Fibroblast of lung (primary cell): ENCODE measurements around the gene POMGNT1. TPM values are rescaled to one million over a fixed set of nuclear protein-coding genes. Genes with fewer than 3 reads are reported as not detected.

ENCODE experiments used
- DNase-seq, 2 donors: peaks; one replicate each; pipeline versions ENCODE4 v3.0.0 to v3.0.0-alpha.2; 2010; ENCODE audit warnings: low read depth in 2 of 2
- H2AFZ ChIP-seq: 2 replicates; pipeline ENCODE4 v1.5.1; 2012; ENCODE audit warnings: low read length, control low read depth, inconsistent platforms
- H3K27ac ChIP-seq: 2 replicates; pipeline ENCODE4 v1.5.1; 2011; ENCODE audit warnings: low read length, control low read depth; ENCODE audit not compliant: insufficient read depth
- H3K27me3 ChIP-seq: 2 replicates; pipeline ENCODE4 v1.5.1; 2011; ENCODE audit warnings: mild to moderate bottlenecking, low read length; ENCODE audit not compliant: control insufficient read depth, insufficient read depth
- H3K36me3 ChIP-seq: 2 replicates; pipeline ENCODE4 v1.5.1; 2011; ENCODE audit warnings: low read length; ENCODE audit not compliant: control insufficient read depth, insufficient read depth
- H3K4me1 ChIP-seq: 2 replicates; pipeline ENCODE4 v1.5.1; 2011; ENCODE audit warnings: low read length; ENCODE audit not compliant: control insufficient read depth, insufficient read depth; ENCODE audit errors: extremely low read depth
- H3K4me2 ChIP-seq: 2 replicates; pipeline ENCODE4 v1.5.1; 2011; ENCODE audit warnings: low read length, control low read depth; ENCODE audit not compliant: insufficient read depth; ENCODE audit errors: extremely low read depth
- H3K4me3 ChIP-seq, 4 experiments: fragments of 200-600 bp in 1 of 4; sonication (generic) in 1 of 4; replicated peaks in 1 of 4; 2 replicates each; pipeline ENCODE4 v1.5.1; 2011 to 2016; ENCODE audit warnings: low read length in 4 of 4, low read depth in 3 of 4, mild to moderate bottlenecking in 3 of 4, control low read depth in 2 of 4, inconsistent platforms in 1 of 4, mixed read lengths in 1 of 4; ENCODE audit not compliant: insufficient read depth in 1 of 4; ENCODE audit errors: control extremely low read depth in 1 of 4
- H3K79me2 ChIP-seq: 2 replicates; pipeline ENCODE4 v1.5.1; 2012; ENCODE audit warnings: mild to moderate bottlenecking, low read length, inconsistent platforms; ENCODE audit not compliant: control insufficient read depth, insufficient read depth
- H3K9ac ChIP-seq: 2 replicates; pipeline ENCODE4 v1.5.1; 2011; ENCODE audit warnings: mild to moderate bottlenecking, low read length, control low read depth; ENCODE audit not compliant: insufficient read depth
- H3K9me3 ChIP-seq: 2 replicates; pipeline ENCODE4 v1.5.1; 2012; ENCODE audit warnings: low read depth, low read length; ENCODE audit not compliant: control insufficient read depth, insufficient read depth
- H4K20me1 ChIP-seq: 2 replicates; pipeline ENCODE4 v1.5.1; 2011; ENCODE audit warnings: low read length; ENCODE audit not compliant: control insufficient read depth, insufficient read depth; ENCODE audit errors: extremely low read depth
- CTCF ChIP-seq, 2 donors: IDR thresholded peaks in 1 of 2; conservative IDR thresholded peaks in 1 of 2; 1 replicate in 1 of 2; 2 replicates in 1 of 2; pipeline ENCODE4 v1.5.1; 2011 to 2012; ENCODE audit warnings: low read length in 2 of 2, control low read depth in 1 of 2, inconsistent platforms in 1 of 2, low read depth in 1 of 2, mild to moderate bottlenecking in 1 of 2
- EZH2 ChIP-seq: IDR thresholded peaks from 2 replicates; pipeline ENCODE4 v1.5.1; 2012; ENCODE audit warnings: low read length, control low read depth, mild to moderate bottlenecking; ENCODE audit errors: missing control alignments
- polyA plus RNA-seq, 2 donors: library from polyadenylated mRNA; depleted of rRNA in 1 of 2; stranded (reverse) in 1 of 2; unstranded in 1 of 2; fragments of >200 nt; gene quantifications; 2 replicates each; pipeline ENCODE4 v1.2.1, GENCODE V29; 2011 to 2012; ENCODE audit warnings: missing spikeins in 1 of 2
- total RNA-seq: library from RNA; depleted of rRNA; stranded (reverse); fragments of >200 nt; gene quantifications from 2 replicates; pipeline ENCODE4 v1.2.1, GENCODE V29; 2014

The POMGNT1 gene
- total and polyA plus RNA-seq, 2 donors (not counting 1 experiment from before 2014, with no cell fraction given) = 42.2 to 51.7 TPM

GRCh38 chr1:46210561-46210960 is 12.3 kb upstream of the POMGNT1 start:
- H3K4me2 ChIP-seq = no peak overlapping the region
- no peaks in the 10 kb centered on the region for H3K79me2 ChIP-seq
- H3K9me3 ChIP-seq = no peaks in the 10 kb centered on the region
- no peaks in the 10 kb centered on the region for H3K27me3 ChIP-seq
- no peak overlapping the region for H2AFZ ChIP-seq
- no peaks in the 10 kb centered on the region for H3K36me3 ChIP-seq
- no peaks in the 10 kb centered on the region for H3K4me1 ChIP-seq
- no peak overlapping the region for H3K27ac ChIP-seq
- no peak for DNase-seq
- TF ChIP-seq CTCF (conservative IDR thresholded peaks at IDR 0.05 in 1 of 2, IDR thresholded peaks at IDR 0.05 in 1 of 2; ENCODE audit: low read depth in 1 of 2, low read length in 2 of 2) = no peak
- TF ChIP-seq EZH2 = no peak
- no peaks in the 10 kb centered on the region for H4K20me1 ChIP-seq
- H3K4me3 ChIP-seq = no peak overlapping the region
- H3K9ac ChIP-seq = no peak overlapping the region

- Histone ChIP-seq H3K9me3 (no peaks in the 10 kb centered on the region), H3K27me3 (no peaks in the 10 kb centered on the region), H3K79me2 (no peaks in the 10 kb centered on the region), H3K4me3 (no peak overlapping the region), H3K4me2 (no peak overlapping the region), H3K36me3 (no peaks in the 10 kb centered on the region), H3K27ac (no peak overlapping the region), H2AFZ (no peak overlapping the region), H3K9ac (no peak overlapping the region), H3K4me1 (no peaks in the 10 kb centered on the region), H4K20me1 (no peaks in the 10 kb centered on the region)
- no peak for DNase-seq
- no peak for TF ChIP-seq EZH2
These were observed 8.2 kb upstream of the POMGNT1 start for GRCh38 chr1:46206399-46206798.

GRCh38 chr1:46205791-46206190 is 7.6 kb upstream of the POMGNT1 start:
- Histone ChIP-seq H4K20me1 (no peaks in the 10 kb centered on the region), H3K4me1 (no peaks in the 10 kb centered on the region), H3K27me3 (no peaks in the 10 kb centered on the region), H3K27ac (no peak overlapping the region), H3K9ac (no peak overlapping the region), H3K79me2 (no peaks in the 10 kb centered on the region), H3K4me3 (no peak overlapping the region), H3K4me2 (no peak overlapping the region), H3K36me3 (no peaks in the 10 kb centered on the region), H2AFZ (no peak overlapping the region), H3K9me3 (no peaks in the 10 kb centered on the region)
- TF ChIP-seq EZH2 = no peak
- no peak for TF ChIP-seq CTCF (conservative IDR thresholded peaks at IDR 0.05 in 1 of 2, IDR thresholded peaks at IDR 0.05 in 1 of 2; ENCODE audit: low read depth in 1 of 2, low read length in 2 of 2)
- DNase-seq = no peak

GRCh38 chr1:46205141-46205540 is 6.9 kb upstream of the POMGNT1 start:
- Histone ChIP-seq H3K79me2 (no peaks in the 10 kb centered on the region), H3K9ac (no peak overlapping the region), H3K4me3 (no peak overlapping the region), H3K4me2 (no peak overlapping the region), H3K36me3 (no peaks in the 10 kb centered on the region), H2AFZ (no peak overlapping the region), H4K20me1 (no peaks in the 10 kb centered on the region), H3K27me3 (no peaks in the 10 kb centered on the region), H3K27ac (no peak overlapping the region), H3K9me3 (no peaks in the 10 kb centered on the region), H3K4me1 (no peaks in the 10 kb centered on the region)
- DNase-seq = no peak
- TF ChIP-seq CTCF (conservative IDR thresholded peaks at IDR 0.05 in 1 of 2, IDR thresholded peaks at IDR 0.05 in 1 of 2; ENCODE audit: low read depth in 1 of 2, low read length in 2 of 2) (no peak), EZH2 (no peak)
